HG03103 (cell line): Measurements from ENCODE around the gene RHOBTB3.
A peak's percentile ranks its signal among the peaks of the same experiment; 100 is the strongest.

Experiments used
- ATAC-seq: cut with Tn5 transposase; IDR thresholded peaks from one replicate; pipeline ENCODE4 v1.9.1; 2021; ENCODE audit warnings: low read depth; ENCODE audit not compliant: unreplicated experiment

The RHOBTB3 gene

GRCh38 chr5:95731571-95732554 is 727 bp downstream of the RHOBTB3 start:
- peak; percentile 25 for ATAC-seq

- ATAC-seq = no peak
These were observed 2.0 kb downstream of the RHOBTB3 start for GRCh38 chr5:95733107-95733665.

GRCh38 chr5:95734187-95734586 is 3.1 kb downstream of the RHOBTB3 start:
- ATAC-seq = no peak

GRCh38 chr5:95734906-95735305 is 3.8 kb downstream of the RHOBTB3 start:
- ATAC-seq = no peak

GRCh38 chr5:95735406-95735805 is 4.3 kb downstream of the RHOBTB3 start:
- ATAC-seq = no peak

- ATAC-seq = no peak
These were observed 6.9 kb downstream of the RHOBTB3 start for GRCh38 chr5:95738072-95738471.

GRCh38 chr5:95738834-95739233 is 7.7 kb downstream of the RHOBTB3 start:
- ATAC-seq = no peak

- no peak for ATAC-seq
These were observed 8.7 kb downstream of the RHOBTB3 start for GRCh38 chr5:95739857-95740256.

- ATAC-seq = no peak
These were observed 10.3 kb downstream of the RHOBTB3 start for GRCh38 chr5:95741458-95741857.

- no peak for ATAC-seq
These were observed 12.1 kb downstream of the RHOBTB3 start for GRCh38 chr5:95743232-95743631.

- no peak for ATAC-seq
These were observed 12.7 kb downstream of the RHOBTB3 start for GRCh38 chr5:95743877-95744276.

GRCh38 chr5:95746194-95746593 is 15.1 kb downstream of the RHOBTB3 start:
- ATAC-seq = no peak

GRCh38 chr5:95746722-95747679 is 15.9 kb downstream of the RHOBTB3 start:
- no peak for ATAC-seq

GRCh38 chr5:95748133-95748532 is 17.0 kb downstream of the RHOBTB3 start:
- no peak for ATAC-seq

GRCh38 chr5:95754545-95754944 is 23.4 kb downstream of the RHOBTB3 start:
- ATAC-seq = no peak

- ATAC-seq = no peak
These were observed 27.9 kb downstream of the RHOBTB3 start for GRCh38 chr5:95759005-95759404.

- no peak for ATAC-seq
These were observed 28.5 kb downstream of the RHOBTB3 start for GRCh38 chr5:95759634-95760033.

GRCh38 chr5:95760273-95761191 is 29.4 kb downstream of the RHOBTB3 start:
- peak; percentile 81 for ATAC-seq

GRCh38 chr5:95761771-95762651 is 30.9 kb downstream of the RHOBTB3 start:
- no peak for ATAC-seq
